GM12878 (cell line): Measurements from ENCODE around the gene PPP6R1. TPM values are rescaled to one million over a fixed set of nuclear protein-coding genes. Genes with fewer than 3 reads are reported as not detected.

ENCODE experiments used
- ATAC-seq: fragments of 200-7000 bp; cut with Tn5 transposase; 3 replicates; pipeline ENCODE4 v1.9.1; 2020; ENCODE audit warnings: mild to moderate bottlenecking, moderate library complexity
- BruUV-seq: library from RNA; stranded (reverse); fragments of 400-500 nt; replicated peaks from 2 replicates; lab custom pipeline; 2021; lab: Mats Ljungman, UMichigan
- CTCF ChIA-PET: fragments of 300-600 bp; sonication (Branson Sonifier 250); formaldehyde crosslinking; extraction: SDS; loops from one replicate; lab custom pipeline; 2021; ENCODE audit warnings: inconsistent platforms; lab: Yijun Ruan, JAX
- POLR2A ChIA-PET: fragments of 350-600 bp; formaldehyde crosslinking; extraction: SDS; loops from one replicate; lab custom pipeline; 2021; ENCODE audit warnings: inconsistent platforms; lab: Charles Lee
- RAD21 ChIA-PET: fragments of 300-600 bp; sonication (Branson Sonifier 250); formaldehyde crosslinking; loops from one replicate; lab custom pipeline; 2023; ENCODE audit warnings: antibody characterized with exemption; ENCODE audit not compliant: unreplicated experiment; lab: Charles Lee
- SMC1A ChIA-PET: fragments of 300-600 bp; sonication (Branson Sonifier 250); formaldehyde crosslinking; loops from one replicate; lab custom pipeline; 2023; ENCODE audit not compliant: unreplicated experiment, uncharacterized antibody; lab: Charles Lee
- DNase-seq: peaks from one replicate; pipeline ENCODE4 v3.0.0-alpha.2; 2011; ENCODE audit warnings: low read depth, low spot score
- FAIRE-seq: peaks from 3 replicates; lab custom pipeline; 2011; peaks lifted over from hg19 to GRCh38; lab: Jason Lieb, UNC
- H2AFZ ChIP-seq: 2 replicates; pipeline ENCODE4 v1.6.0; 2011; ENCODE audit warnings: low read depth, low read length, control low read depth; ENCODE audit not compliant: control insufficient read depth
- H3K27ac ChIP-seq: 2 replicates; pipeline ENCODE4 v1.5.1; 2011; ENCODE audit warnings: control low read depth; ENCODE audit not compliant: control insufficient read depth, insufficient read depth
- H3K27me3 ChIP-seq, 2 experiments: replicated peaks in 1 of 2; 2 replicates each; pipeline versions ENCODE4 v1.6.0 to v1.6.1; 2011; ENCODE audit warnings: low read length in 1 of 2; ENCODE audit not compliant: control insufficient read depth in 2 of 2, insufficient read depth in 2 of 2
- H3K36me3 ChIP-seq, 2 experiments: 2 replicates each; pipeline ENCODE4 v1.5.1; 2011; ENCODE audit warnings: low read length in 1 of 2; ENCODE audit not compliant: control insufficient read depth in 2 of 2, insufficient read depth in 2 of 2
- H3K4me1 ChIP-seq: 2 replicates; pipeline ENCODE4 v1.6.1; 2011; ENCODE audit warnings: mild to moderate bottlenecking, low read length, moderate library complexity, mixed read lengths; ENCODE audit not compliant: control insufficient read depth, insufficient read depth
- H3K4me2 ChIP-seq: 2 replicates; pipeline ENCODE4 v1.6.0; 2011; ENCODE audit warnings: control low read depth; ENCODE audit not compliant: control insufficient read depth, insufficient read depth
- H3K4me3 ChIP-seq: fragments of 200-600 bp; sonication (generic); 2 replicates; pipeline ENCODE4 v1.5.1; 2016
- H3K79me2 ChIP-seq: 2 replicates; pipeline ENCODE4 v1.6.0; 2011; ENCODE audit warnings: low read length; ENCODE audit not compliant: control insufficient read depth, insufficient read depth
- H3K9ac ChIP-seq: 2 replicates; pipeline ENCODE4 v1.8.0; 2011; ENCODE audit warnings: low read length, control low read depth, mixed read lengths; ENCODE audit not compliant: control insufficient read depth, insufficient read depth
- H3K9me3 ChIP-seq: replicated peaks from 3 replicates; pipeline ENCODE4 v1.5.1; 2011; ENCODE audit warnings: mild to moderate bottlenecking, low read length; ENCODE audit not compliant: control insufficient read depth, insufficient read depth
- H4K20me1 ChIP-seq: 2 replicates; pipeline ENCODE4 v1.6.0; 2011; ENCODE audit not compliant: control insufficient read depth, insufficient read depth
- ASH2L ChIP-seq: fragments of 300-600, 200-600 bp; sonication (generic); IDR thresholded peaks from 2 replicates; pipeline ENCODE4 v1.6.1; 2017; ENCODE audit warnings: low read depth, mild to moderate bottlenecking, borderline replicate concordance
- CHD4 ChIP-seq: fragments of 200-600 bp; sonication (generic); IDR thresholded peaks from 2 replicates; pipeline ENCODE4 v1.6.1; 2016; ENCODE audit warnings: mild to moderate bottlenecking
- ETV6 ChIP-seq, 2 experiments: fragments of 450-650 bp in 1 of 2; IDR thresholded peaks in 1 of 2; conservative IDR thresholded peaks in 1 of 2; 2 replicates each; pipeline ENCODE4 v1.6.1; 2014; ENCODE audit warnings: antibody characterized with exemption in 1 of 2, borderline replicate concordance in 1 of 2, low read depth in 1 of 2, mild to moderate bottlenecking in 1 of 2, moderate library complexity in 1 of 2
- HCFC1 ChIP-seq: fragments of 150-350 bp; IDR thresholded peaks from 2 replicates; pipeline ENCODE4 v1.6.1; 2014; ENCODE audit warnings: low read length
- IRF4 ChIP-seq: IDR thresholded peaks from 2 replicates; pipeline ENCODE4 v1.6.1; 2011; ENCODE audit warnings: low read depth, low read length
- MYB ChIP-seq: fragments of 150-350 bp; IDR thresholded peaks from 2 replicates; pipeline ENCODE4 v1.6.1; 2014; ENCODE audit warnings: mild to moderate bottlenecking, low read depth, low read length, borderline replicate concordance
- NR2C2 ChIP-seq: IDR thresholded peaks from 2 replicates; pipeline ENCODE4 v1.6.1; 2011; ENCODE audit warnings: borderline replicate concordance, low read depth; ENCODE audit not compliant: control insufficient read depth, insufficient read length
- POLR2A ChIP-seq: IDR thresholded peaks from 2 replicates; pipeline ENCODE4 v1.6.1; 2011; ENCODE audit warnings: low read depth, mild to moderate bottlenecking, low read length
- RAD51 ChIP-seq: fragments of 450-650 bp; IDR thresholded peaks from 2 replicates; pipeline ENCODE4 v1.6.1; 2016; ENCODE audit warnings: moderate library complexity, mild to moderate bottlenecking, inconsistent platforms
- RELA ChIP-seq: fragments of 450-650 bp; IDR thresholded peaks from 2 replicates; pipeline ENCODE4 v1.8.0; 2014; ENCODE audit warnings: borderline replicate concordance; ENCODE audit not compliant: partially characterized antibody
- RFX5 ChIP-seq: IDR thresholded peaks from 2 replicates; pipeline ENCODE4 v1.6.1; 2011; ENCODE audit warnings: low read depth, low read length, improper control_type of control experiment
- SRF ChIP-seq, 2 experiments: IDR thresholded peaks; 2 replicates each; pipeline ENCODE4 v1.6.1; 2011; ENCODE audit warnings: low read depth in 2 of 2, low read length in 2 of 2, mild to moderate bottlenecking in 1 of 2, moderate library complexity in 1 of 2
- WGBS: methylation state at CpG from one replicate; pipeline ENCODE4 v1.1.6; 2016; ENCODE audit warnings: low lambda C conversion rate; ENCODE audit not compliant: insufficient replicate concordance, insufficient coverage; ENCODE audit errors: missing lambda C conversion rate; 5-methylcytosine and 5-hydroxymethylcytosine counted together
- in situ Hi-C: fragments of 300-500 bp; cut with MboI; formaldehyde crosslinking; loops from 9 replicates; pipeline ENCODE4 v1.14.3; 2018; ENCODE audit warnings: mixed read lengths
- intact Hi-C: fragments of 100-400 bp; cut with micrococcal nuclease; formaldehyde crosslinking; loops from one replicate; pipeline ENCODE4 v1.14.2; 2022; ENCODE audit not compliant: unreplicated experiment
- polyA plus RNA-seq, 11 experiments: library from polyadenylated mRNA; depleted of rRNA in 4 of 11; unstranded in 6 of 11; stranded (reverse) in 5 of 11; fragments of >200 nt; fragmentation: Nextera tagmentation in 4 of 11; fragmentation: Illumina TruSeq in 1 of 11; extraction: Ambion mirVana in 4 of 11; extraction: Trizol in 1 of 11; gene quantifications; 1 replicate in 1 of 11; 2 replicates in 10 of 11; pipeline versions ENCODE4 v1.2.1 to v1.2.3, GENCODE V29; 2011 to 2016; ENCODE audit warnings: inconsistent platforms in 2 of 11, missing spikeins in 2 of 11, low read depth in 1 of 11
- total RNA-seq, 4 experiments: library from RNA; depleted of rRNA in 3 of 4; stranded (reverse); fragments of >200 nt in 3 of 4; fragmentation: Illumina TruSeq in 1 of 4; extraction: Trizol in 1 of 4; gene quantifications; 2 replicates each; pipeline versions ENCODE4 v1.2.1 to v1.2.3, GENCODE V29; 2013 to 2021
- TF ChIP-seq, protein P1 (sequence below): IDR thresholded peaks from 2 replicates; pipeline ENCODE4 v1.6.1; 2012; ENCODE audit warnings: low read length, inconsistent platforms
- TF ChIP-seq, protein P2 (sequence below): fragments of 450-650 bp; IDR thresholded peaks from 2 replicates; pipeline ENCODE4 v1.6.1; 2017; ENCODE audit warnings: mild to moderate bottlenecking, low read depth, inconsistent platforms; ENCODE audit not compliant: poor library complexity, severe bottlenecking

Gene PPP6R1
- total and polyA plus RNA-seq, 10 of the 15 experiments (the other 5 are each of a cell fraction or from before 2014, with no cell fraction given): 0.80 to 173 (median 63.7) TPM

DNA sequence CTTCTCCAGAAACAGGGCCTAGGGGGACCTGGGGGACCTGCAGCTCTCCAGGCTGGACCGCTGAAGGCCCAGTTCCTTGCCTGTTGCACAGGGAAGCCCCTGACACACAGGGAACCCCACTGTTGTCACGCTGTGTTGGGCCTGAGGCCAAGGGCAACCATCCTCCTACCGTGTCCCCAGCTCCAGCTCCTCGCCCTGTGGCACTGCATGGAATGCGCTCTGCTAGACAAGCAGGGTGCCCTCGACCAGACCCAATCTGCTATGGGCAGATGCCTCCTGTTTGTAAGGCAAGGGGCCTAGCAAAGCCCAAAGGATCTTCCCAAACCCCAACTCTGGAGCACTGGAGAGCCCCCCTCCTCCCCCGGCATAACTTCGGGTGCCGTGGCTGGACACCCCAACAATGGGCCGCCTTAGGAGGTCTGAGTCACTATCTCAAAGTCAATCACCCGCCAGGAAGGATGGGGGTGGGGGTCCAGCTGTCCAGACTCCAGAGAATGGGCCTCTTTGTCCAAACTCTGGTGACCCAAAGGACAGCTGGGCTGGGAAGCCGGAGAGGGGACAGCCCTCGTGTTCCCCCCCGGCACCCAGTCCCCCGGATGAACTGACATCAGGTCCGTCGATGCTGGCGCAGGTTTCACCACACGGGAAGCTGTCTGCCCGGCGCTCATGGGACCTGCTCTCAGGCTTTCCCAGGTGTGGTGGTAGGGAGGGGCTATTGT, 28.7 kb upstream of the PPP6R1 start:
- H3K4me1 ChIP-seq: no peaks in the 10 kb centered on the region
- no peak overlapping the region for H3K4me3 ChIP-seq
- no peak overlapping the region for H3K27ac ChIP-seq
- H3K27me3 ChIP-seq: no peaks in the 10 kb centered on the region; a peak in 1 of 4 replicates
- ChIA-PET RAD21 (no interaction called here), POLR2A (interaction anchor here (0.7 kb wide), 1 partner anchor 13 kb away, joined by 3 read pairs; no protein-coding TSS in a partner anchor), CTCF (no interaction called here), SMC1A (no interaction called here)
- H3K4me2 ChIP-seq: no peak overlapping the region
- TF ChIP-seq IRF4: no peak
- TF ChIP-seq MYB: no peak
- TF ChIP-seq HCFC1: no peak
- TF ChIP-seq POLR2A: no peak
- no peak for TF ChIP-seq RFX5
- no peak for TF ChIP-seq RAD51
- no peak for TF ChIP-seq ASH2L
- TF ChIP-seq RELA: no peak
- TF ChIP-seq SRF (IDR thresholded peaks at IDR 0.05; ENCODE audit: low read depth in 2 of 2, low read length in 2 of 2): no peak
- TF ChIP-seq, protein P1, sequence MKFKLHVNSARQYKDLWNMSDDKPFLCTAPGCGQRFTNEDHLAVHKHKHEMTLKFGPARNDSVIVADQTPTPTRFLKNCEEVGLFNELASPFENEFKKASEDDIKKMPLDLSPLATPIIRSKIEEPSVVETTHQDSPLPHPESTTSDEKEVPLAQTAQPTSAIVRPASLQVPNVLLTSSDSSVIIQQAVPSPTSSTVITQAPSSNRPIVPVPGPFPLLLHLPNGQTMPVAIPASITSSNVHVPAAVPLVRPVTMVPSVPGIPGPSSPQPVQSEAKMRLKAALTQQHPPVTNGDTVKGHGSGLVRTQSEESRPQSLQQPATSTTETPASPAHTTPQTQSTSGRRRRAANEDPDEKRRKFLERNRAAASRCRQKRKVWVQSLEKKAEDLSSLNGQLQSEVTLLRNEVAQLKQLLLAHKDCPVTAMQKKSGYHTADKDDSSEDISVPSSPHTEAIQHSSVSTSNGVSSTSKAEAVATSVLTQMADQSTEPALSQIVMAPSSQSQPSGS: no peak
- no peak for TF ChIP-seq ETV6 (conservative IDR thresholded peaks at IDR 0.05 in 1 of 2, IDR thresholded peaks at IDR 0.05 in 1 of 2; ENCODE audit: borderline replicate concordance in 1 of 2, low read depth in 1 of 2)
- no peak for TF ChIP-seq NR2C2
- TF ChIP-seq, protein P2, sequence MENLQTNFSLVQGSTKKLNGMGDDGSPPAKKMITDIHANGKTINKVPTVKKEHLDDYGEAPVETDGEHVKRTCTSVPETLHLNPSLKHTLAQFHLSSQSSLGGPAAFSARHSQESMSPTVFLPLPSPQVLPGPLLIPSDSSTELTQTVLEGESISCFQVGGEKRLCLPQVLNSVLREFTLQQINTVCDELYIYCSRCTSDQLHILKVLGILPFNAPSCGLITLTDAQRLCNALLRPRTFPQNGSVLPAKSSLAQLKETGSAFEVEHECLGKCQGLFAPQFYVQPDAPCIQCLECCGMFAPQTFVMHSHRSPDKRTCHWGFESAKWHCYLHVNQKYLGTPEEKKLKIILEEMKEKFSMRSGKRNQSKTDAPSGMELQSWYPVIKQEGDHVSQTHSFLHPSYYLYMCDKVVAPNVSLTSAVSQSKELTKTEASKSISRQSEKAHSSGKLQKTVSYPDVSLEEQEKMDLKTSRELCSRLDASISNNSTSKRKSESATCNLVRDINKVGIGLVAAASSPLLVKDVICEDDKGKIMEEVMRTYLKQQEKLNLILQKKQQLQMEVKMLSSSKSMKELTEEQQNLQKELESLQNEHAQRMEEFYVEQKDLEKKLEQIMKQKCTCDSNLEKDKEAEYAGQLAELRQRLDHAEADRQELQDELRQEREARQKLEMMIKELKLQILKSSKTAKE: no peak
- TF ChIP-seq CHD4: no peak
- FAIRE-seq: no peak
- no peak for DNase-seq
- H3K36me3 ChIP-seq: no peaks in the 10 kb centered on the region
- no peaks in the 10 kb centered on the region for H4K20me1 ChIP-seq
- H3K79me2 ChIP-seq: no peaks in the 10 kb centered on the region
- no TSS peak for BruUV-seq
- H3K9ac ChIP-seq: no peak overlapping the region
- in situ Hi-C loops: no loop called here
- no peaks in the 10 kb centered on the region for H3K9me3 ChIP-seq
- no peak overlapping the region for H2AFZ ChIP-seq
- no peak for ATAC-seq
- intact Hi-C loops: no loop called here
- WGBS: 60% methylated on average over 21 of the region's 21 CpGs
